ENCODE results near the gene STX3.
"Not testable (repeated sequence)": the region's sequence is repeated elsewhere in the genome, so short reads cannot be mapped to it uniquely, and the experiment has no call there.

The STX3 gene

DNA sequence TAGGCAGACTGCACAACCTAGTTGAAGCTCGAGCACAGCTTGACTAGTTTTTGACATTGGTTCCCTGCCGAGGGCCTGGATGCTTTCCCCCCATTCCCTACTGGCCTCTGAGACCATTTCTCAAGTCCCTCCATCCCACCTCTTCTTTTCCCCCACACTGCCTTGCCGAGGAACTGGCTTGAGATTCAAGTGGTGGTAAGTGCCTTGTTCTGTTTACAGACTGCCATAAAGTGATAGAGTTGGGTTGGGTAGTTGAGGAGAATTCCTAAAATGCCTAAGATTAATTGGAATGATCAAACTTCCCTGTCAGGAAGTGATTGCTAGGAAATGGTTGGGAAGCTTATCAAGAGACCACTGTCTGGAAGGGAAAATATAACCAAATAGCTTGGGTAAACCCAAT lies 39.2 kb downstream of the STX3 start:
- no peak for DNase-seq

DNA sequence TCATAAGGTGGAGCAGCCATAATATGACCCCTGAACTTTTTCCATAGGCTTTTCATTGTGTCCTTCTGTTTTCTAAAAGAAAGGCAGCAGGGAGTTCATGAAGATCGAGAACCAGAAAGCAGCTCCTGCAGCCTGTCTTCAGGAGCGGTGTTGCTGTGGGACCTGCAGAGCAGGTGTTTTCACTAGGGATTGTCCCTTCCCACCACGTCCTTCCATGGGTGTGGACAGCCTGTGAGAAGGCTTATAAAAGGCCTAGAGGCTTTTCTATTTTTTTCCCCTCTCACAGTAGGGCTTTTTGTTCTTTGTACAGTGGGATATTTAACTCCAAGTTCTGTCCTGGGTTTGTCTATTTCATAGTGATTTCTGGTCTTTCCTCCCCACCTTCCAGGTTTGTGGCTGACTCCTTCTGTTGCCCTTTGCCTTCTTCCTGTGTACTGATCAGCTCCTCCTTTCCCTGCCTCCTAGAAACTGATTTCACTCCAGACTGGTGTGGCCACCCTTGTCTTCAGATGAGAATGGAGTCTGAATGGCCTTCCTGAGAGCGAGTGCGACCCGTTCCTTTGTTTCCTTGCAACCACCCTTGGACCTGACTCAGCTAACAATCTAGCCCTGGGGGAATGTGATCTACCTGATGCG lies 45.3 kb downstream of the STX3 start:
- DNase-seq: no peak

DNA sequence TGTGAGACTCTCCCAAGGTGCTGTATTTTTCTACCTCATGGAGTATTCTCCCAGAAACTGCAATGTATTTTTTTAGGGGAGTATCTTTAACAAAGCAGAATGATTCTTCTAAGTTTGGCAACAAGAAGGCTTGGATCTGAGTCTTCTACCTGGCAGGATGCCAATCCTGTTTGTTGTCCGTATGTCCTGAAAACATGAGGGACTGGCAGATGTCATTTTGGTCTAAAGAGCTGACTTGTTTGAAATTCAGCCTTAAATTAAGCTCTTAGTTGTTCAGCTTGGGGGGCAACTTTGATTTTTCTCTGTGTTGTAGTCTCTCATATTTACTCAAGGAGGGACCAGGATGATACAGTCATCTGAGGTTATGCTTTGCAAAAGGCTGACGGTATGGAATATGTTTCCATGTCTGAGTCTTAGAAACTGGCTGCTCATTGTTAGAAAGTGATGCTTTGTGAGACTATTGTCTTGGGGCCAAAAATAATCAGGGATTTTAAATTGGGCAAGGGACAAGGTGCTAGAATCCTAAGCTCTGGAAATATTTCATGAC lies 46.1 kb downstream of the STX3 start:
- no peak for DNase-seq

DNA sequence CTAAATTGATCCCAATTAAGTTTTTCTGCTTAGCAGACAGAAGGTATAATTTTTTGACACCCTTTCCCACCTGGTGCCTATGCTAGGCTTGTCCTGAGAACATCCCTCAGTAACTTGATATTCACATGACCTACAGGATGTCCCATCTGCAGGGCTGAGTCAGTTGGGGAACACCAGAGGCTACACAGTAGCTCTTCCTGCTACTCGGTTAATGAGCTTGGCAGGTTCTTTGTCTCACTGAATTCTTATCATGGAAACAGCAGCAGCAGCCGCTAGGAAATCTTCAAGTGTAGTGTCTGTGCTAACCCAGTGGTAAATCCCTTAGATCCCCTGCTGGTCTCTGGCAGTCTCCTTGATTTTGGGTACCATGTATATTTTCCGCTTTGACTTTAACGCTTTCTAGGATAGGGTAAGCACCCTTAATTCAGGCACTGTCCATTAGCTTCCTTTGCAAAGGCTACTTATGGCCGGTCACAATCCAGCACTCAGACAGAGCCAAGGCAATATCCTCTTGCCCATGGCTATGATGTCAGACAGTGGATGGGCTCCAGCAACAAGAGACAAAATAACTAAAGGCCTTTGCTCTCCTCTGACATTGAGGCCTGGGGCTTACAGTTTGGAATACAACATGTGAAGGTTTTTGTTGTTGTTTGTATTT lies 46.9 kb downstream of the STX3 start:
- no peak for DNase-seq

DNA sequence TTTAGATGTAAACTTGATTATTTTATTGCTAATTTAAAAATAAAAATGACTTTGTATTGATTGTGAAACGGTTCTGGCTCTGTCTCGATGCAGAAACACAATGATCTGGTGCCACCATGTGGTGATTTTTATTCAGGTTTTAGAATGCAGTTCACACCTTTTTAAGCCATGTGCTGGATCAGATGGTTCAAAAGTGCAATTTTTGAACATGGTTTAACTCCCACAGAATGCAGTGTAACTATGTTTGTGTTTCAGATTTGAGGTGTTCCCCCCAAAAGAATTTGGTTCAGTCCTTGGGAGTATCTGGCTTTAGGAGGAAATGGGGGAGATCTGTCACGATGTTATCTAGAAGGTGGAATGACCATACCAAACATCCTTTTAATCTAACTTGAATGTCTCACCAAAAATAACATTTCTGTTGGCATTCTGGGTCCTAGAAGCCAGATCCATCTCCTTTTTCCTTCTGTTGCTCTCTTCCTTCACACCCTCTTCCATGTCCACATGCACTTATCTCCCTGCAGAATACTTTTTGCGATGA lies 47.5 kb downstream of the STX3 start:
- DNase-seq: peak in 1 of 4 experiments; percentile 7

DNA sequence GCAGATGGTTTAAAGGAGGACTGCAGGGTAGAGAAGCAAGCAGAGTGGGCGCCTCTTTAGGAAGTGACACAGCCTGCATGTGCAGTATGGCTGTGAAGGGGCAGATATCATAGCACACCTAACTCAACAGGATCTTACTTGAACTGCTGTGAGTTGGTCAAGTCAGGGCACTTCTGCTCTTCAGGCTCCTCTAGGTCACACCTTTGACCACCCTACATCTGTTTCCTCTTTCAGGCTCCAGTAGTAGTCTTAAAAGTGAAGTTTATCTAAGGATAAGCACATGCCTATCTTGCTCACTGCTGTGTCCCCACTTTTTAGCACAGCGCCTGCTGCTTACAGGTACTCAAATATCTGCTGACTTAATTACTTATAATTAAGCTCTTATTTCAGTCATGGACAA lies 48.9 kb downstream of the STX3 start:
- DNase-seq: no peak

DNA sequence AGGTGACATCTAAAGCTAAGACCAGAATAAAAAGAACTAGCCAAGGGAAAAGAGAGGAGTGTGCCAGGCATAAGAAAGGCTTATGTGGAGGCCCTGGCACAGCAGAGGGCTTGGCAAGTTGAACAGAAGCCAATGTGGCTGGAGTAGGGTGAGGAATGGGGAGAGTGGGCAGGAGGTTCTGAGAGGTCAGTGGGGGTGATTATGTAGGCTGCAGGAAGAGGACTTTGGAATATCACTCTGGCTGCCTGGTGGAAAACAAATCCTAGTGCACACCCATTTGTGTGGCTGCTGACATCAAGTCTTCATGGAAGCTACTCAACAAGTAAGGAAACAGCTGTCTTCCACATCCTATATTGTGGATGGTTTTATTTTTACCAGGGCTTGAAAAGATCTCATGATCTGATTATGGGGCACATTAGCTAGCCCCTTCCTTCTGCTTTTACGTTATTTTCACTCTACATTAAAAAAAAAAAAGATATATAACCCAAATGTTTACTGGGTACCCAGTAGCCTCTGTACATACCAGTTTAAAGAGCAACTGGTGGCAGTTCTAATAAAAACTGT lies 52.0 kb downstream of the STX3 start:
- DNase-seq: no peak

DNA sequence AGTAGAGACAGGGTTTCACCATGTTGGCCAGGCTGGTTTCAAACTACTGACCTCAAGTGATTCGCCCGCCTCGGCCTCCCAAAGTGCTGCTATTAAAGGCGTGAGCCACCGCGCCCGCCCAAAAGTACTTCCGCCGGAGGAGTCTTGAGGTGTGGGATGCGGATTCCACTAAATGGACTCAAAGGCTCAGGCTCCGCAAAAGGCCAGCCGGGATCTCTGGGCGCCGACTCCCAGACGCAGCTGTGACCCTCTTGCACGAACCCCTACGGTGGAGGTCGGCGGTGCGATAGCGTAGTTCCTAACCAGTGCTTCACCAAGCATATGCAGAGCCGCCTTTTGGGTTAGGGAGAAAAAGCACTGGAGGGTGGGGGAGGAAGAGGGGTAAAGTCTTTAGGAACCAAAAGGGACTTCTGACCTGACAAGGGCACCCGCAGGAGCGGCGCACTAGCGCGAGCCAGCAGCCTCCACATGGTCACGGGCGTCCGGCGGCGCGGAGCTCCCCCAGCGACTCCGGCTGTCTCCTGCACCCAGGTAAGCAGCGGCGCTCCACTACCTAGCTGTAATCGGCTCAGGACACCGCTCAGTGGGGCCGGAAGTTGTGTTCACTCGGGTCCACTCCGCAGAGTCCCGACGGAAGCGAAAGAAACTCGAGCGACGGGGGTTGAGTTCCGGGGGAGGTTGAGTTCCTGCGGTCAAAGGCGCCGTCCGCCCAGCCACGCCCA lies 55.2 kb downstream of the STX3 start, which contains the start of gene MRPL16:
Gene MRPL16 (minus strand): TSS at position 590 of the 722 bp plus-strand sequence. CDS start 120 bp downstream, at position 470.
- peak; percentile 71 to 82 (median 79) for DNase-seq

DNA sequence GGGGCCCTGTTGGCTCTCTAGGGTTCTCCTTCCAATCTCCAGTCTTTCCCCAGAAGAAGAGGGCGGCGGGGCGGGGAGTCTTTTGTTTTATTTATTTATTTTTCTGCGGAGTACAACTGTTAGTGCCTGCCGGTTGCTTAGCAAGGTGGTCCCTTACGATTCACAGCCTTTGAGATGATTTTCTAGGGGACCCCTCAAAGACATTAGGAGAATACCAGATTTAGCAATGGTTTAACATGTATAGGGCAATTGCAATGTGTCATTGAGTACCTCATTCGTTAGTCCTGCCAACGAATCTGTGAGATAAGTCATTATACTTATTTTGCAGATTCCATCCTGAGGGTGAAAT lies 55.7 kb downstream of the STX3 start:
- DNase-seq: no peak

DNA sequence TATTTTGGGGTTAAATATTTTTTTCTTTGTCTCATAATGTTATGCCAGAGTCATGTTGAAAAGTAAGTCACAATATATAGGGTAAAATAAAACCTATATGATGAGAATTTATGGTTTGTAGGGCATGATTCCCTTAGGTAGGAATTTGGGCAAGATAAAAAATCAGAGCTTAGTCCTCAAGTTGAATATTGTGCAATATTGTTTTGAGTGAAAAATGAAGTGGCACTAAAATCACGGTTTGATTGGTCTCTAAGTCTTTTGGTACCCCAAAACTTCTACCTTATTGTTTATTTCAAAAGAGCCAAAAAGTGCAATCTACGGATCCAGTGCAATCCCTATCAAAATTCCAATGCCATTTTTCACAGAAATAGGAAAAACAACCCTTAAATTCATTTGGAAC lies 57.0 kb downstream of the STX3 start:
- DNase-seq: no peak

DNA sequence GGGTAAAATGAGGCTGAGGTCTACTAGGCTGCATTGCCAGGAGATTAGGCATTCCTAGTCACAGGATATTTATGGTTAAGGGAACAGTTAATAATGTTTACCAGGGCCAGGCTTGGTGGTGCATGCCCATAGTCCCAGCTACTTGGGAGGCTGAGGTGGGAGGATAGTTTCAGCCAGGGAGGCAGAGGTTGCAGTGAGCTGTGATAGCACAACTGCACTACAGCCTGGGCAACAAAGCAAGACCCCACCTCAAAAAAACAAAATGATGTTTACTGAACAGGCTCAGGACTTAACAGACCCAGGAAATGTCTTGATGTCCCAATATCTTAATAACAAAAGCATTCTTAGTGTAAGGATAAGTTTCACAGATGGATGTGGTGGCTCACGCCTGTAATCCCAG lies 58.2 kb downstream of the STX3 start:
- DNase-seq: no peak

DNA sequence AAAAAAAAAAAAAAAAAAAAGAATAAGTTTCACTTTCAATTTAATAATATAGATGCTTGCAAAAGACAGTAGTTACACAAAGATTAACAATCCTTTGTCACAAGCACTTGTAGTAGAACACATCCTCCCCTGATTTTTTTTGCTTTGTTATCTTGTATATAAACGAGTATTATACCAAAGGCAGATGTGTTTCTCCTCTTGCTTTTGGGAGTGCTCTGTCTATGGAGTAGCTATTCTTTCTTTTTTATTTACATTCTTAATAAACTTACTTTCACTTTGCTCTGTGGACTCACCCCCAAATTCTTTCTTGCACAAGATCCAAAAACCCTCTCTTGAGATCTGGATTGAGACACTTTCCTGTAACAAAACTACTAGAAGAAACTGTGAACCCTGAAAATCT lies 58.8 kb downstream of the STX3 start:
- DNase-seq: no peak

DNA sequence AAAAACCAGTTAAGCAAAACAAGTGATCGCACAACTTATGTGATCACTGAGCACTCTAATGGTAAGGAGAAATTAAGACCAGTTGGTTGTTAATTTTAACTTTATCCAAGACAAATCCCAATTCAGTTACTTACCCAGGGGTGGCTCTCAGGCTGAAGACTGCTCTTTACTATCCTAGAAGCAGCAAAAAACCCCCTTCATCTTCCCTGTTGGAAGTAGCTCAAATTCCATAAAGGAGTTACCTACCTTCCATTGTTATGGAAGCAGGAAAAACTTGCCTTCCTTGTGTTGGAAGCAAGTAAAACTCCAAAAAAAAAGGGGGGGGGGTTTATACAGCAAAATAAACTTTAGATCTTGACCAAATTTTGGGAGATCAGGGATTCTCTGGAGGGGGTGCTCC lies 60.6 kb downstream of the STX3 start:
- DNase-seq: no peak

DNA sequence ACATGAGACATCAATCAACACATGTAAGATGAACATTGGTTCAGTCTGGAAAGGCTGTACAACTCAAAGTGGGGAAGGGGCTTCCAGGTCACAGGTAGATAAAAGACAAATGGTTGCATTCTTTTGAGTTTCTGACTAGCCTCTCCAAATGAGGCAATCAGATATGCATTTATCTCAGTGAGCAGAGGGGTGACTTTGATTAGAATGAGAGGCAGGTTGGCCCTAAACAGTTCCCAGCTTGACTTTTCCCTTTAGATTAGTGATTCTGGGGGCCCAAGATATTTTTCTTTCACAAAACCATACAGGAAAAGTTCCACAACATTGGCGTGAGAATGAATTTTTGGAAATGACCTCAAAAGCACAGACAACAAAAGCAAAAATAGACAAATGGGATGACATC lies 61.3 kb downstream of the STX3 start:
- not testable (repeated sequence) for DNase-seq

DNA sequence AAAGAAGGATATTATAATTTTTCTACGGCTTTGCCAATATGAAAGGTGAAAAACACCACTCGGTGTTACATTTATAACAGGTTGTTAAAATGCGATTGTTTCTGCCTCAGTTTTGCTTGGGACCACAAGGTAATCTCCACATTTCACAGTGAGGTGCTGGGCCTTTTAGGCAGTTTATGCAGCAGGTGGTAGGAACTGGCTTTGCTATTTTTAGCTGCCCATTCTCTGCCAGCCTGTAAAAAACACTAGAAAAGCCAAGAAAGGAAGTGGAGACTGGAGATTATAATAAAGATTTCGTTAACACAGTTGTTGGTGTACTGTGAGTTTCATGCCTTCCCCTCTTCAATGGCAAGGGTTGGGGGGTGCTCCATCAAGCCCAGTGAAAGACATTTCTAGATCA lies 63.4 kb downstream of the STX3 start:
- no peak for DNase-seq

DNA sequence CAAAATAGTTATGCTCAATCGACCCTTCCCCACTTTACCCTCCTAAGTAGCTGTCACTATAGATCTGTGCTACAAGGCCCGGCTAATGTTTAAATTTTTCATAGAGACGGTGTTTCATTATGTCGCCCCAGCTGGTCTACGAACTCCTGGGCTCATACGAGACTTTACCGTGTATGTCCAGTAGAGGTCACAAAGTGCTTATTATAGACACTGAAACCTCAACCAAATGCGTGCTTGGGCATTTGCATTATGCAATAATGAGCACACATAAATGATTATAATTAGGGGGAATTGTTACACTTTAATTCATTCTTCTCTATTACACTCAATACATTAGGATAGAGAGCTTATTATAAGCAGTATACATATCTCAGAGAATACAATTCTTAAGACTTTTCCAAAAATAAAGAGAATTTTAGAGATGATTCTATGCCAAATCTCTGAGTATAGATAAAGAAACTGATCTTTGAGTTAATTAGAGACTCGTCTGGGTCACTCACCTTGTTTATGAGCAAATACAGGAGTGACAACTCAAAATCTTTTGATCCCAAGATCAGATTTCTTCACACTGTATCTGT lies 67.9 kb downstream of the STX3 start:
- no peak for DNase-seq

DNA sequence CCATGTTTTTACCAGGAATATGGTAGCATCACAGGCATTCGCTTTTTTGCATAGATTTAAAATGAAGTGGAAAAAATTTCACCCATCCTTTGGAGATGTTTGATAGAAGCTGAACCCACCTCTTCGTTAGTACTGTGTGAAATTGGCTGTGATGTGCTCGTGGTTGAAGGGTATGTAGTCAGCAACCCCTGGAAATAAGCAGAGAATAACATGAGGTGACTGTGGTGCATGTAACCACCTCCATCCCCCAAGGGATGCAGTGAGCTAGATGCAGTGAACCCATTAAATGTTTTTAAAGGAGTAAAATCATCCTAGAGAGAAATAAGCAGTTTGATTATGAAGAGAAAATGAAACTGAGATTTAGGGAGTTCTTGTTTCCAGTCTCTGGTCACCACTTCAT lies 74.2 kb downstream of the STX3 start:
- DNase-seq: no peak

DNA sequence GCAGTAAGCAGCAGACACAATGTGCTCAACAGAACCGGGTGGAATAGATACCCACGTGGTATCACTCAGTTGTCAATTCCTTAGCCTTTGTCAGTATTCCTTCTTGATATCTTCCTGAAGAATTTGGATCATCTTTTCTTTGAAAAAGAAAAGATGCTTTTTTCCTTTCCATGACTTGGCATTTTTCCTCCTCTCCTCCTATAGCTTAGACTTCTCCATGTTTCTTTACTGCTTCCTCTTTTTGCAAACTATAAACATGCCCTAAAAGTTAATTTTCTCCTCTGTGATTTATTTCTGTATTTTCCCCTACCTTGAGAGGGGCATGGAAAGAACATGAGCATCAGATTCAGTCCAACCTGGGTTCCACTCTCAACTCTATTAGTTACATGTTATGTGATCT lies 78.4 kb downstream of the STX3 start:
- DNase-seq: no peak

DNA sequence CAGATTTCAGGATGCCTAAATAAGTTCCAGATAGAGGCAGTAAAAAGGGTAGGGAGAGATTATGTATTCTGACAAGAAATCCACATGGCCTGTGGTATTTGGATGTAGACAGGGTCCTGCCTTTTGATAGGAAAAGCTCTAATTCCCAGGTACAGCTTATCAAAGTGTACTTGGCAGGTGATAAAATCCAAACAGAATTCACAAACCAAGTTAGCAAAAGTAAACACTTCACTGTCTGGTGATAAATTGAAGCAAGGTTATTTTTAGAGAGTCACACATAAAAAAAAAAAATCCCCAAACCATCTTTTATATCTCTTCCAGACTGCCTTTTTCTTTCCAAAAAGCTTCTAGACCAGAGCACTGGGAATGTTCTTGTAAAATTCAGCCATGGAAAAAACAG lies 84.4 kb downstream of the STX3 start:
- DNase-seq: no peak

DNA sequence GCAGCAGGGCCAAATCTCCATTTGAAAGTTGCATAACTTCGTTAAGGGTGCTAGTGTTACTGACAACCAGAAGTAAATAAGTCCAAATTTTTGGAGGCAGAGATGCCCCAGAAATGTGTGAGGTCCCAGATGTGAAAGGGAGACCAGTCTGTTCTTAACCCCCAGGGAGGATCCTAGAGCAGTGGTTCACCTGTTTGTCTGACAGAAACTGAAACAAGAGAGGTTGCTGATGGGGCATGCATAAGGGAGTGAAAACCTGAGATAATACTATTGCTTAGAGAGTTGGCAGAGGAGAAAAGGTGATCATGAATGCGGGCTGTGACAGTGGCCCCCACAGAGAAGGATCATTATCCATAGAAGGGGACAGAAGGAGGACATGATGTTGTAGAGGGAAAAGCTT lies 86.3 kb downstream of the STX3 start:
- DNase-seq: no peak

DNA sequence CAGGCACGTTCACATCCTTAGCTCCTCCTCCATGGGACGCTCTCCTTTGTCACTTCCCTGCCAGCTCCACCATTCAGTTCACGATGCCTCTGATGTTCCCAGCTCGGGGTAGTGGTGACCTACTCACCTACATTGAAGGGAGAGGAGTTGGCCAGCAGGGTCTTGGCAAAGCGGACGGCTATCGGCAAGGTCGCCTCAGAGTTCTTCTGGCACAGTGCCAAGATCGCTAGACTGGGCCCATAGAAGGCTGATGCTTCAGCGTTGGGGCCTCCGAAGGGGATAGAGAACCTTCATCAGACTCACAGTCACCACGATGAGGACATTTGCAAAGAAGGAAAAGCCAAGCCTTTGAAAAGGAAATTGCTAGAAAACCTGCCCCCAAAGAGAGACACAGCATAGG lies 87.1 kb downstream of the STX3 start:
- DNase-seq: no peak

DNA sequence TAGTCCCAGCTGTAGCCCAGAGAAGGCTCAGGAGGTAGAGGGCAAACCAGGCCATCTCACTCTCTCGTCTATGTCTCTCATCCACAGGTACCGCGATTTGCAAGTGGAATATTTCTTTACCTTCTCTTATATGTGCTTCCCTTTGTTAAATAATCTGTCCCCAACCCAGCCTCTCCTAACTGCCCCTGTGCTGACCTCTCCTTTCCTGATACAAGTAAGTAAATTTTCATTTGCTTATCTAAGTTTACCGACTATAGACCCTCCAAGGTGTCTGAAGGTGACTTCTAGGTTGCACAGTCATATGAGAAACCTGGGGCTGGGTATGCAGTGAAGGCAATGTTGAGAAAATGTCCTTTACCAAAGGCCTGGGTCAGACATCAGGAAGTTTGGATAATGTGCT lies 90.2 kb downstream of the STX3 start, which contains the start of gene CBLIF:
Gene CBLIF (minus strand): TSS at position 101 of the 400 bp plus-strand sequence. CDS start 46 bp downstream, at position 55.
- no peak for DNase-seq

DNA sequence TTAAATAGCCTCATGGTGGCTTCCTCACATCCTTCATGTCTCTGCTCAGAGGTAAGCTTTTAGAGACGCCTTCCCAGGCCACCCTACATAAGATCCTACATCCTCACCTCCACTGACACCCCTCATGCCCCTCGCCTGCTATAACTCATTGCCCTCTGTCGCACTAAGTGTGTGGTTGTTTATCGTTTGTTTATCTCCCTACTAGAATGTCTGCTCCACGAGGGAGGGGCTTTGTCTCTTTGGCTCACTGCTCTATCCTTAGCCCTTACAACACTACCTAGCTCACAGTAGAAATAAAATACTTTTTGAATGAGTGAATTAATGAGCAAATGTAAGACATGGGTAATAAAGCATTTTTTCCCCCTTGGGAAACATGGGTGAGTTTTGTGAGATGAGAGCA lies 91.4 kb downstream of the STX3 start:
- DNase-seq: no peak

All from activated CD4-positive, CD25-positive, alpha-beta regulatory T cell (primary cell).